Ovary (tissue), 10 donors: Measurements from ENCODE around the gene MRPL17. TPM values are rescaled to one million over a fixed set of nuclear protein-coding genes. Genes with fewer than 3 reads are reported as not detected.

Experiments used
- DNase-seq, 5 donors: peaks; one replicate each; pipeline ENCODE4 v3.0.0-alpha.2; 2019 to 2020
- H3K27ac ChIP-seq, 2 donors: fragments of 200-600 bp; one replicate each; pipeline versions ENCODE4 v1.5.1 to v1.8.0; 2019 to 2022
- H3K27me3 ChIP-seq: fragments of 200-600 bp; one replicate; pipeline ENCODE4 v1.8.0; 2022
- H3K36me3 ChIP-seq: fragments of 200-600 bp; sonication (generic); one replicate; pipeline ENCODE4 v1.5.1; 2019
- H3K4me1 ChIP-seq: one replicate; pipeline ENCODE4 v1.8.1; 2013; ENCODE audit warnings: mild to moderate bottlenecking, moderate library complexity; ENCODE audit not compliant: insufficient read depth
- H3K4me3 ChIP-seq: fragments of 200-600 bp; sonication (generic); one replicate; pipeline ENCODE4 v1.5.1; 2017
- H3K9me3 ChIP-seq, 2 donors: fragments of 200-600 bp in 1 of 2; sonication (generic) in 1 of 2; one replicate each; pipeline versions ENCODE4 v1.5.1 to v1.8.1; 2013 to 2019; ENCODE audit warnings: mild to moderate bottlenecking in 1 of 2, moderate library complexity in 1 of 2
- EP300 ChIP-seq: sonication (generic); formaldehyde crosslinking; IDR thresholded peaks from one replicate; pipeline ENCODE4 v1.6.1; 2017; ENCODE audit warnings: antibody characterized with exemption
- POLR2A ChIP-seq: fragments of 450-650 bp; IDR thresholded peaks from one replicate; pipeline ENCODE4 v1.6.1; 2017; ENCODE audit warnings: antibody characterized with exemption, mild to moderate bottlenecking, moderate library complexity
- WGBS, 3 donors: extraction: QIAGEN DNeasy Blood & Tissue Kit in 1 of 3; methylation state at CpG; one replicate each; pipeline versions ENCODE4 v1.1.5 to v1.1.7; 2013 to 2017; 5-methylcytosine and 5-hydroxymethylcytosine counted together
- intact Hi-C, 4 donors: fragments of 100-400 bp; cut with DNase I; formaldehyde crosslinking; loops; one replicate each; pipeline versions ENCODE4 v1.11.0 to v1.15.1; 2022 to 2023
- long read RNA-seq, 3 donors: library from polyadenylated mRNA in 2 of 3; unstranded in 2 of 3; transcript quantifications; one replicate each; pipeline ENCODE4 v2.0.0 and lab custom pipeline, GENCODE V29; 2021 to 2026
- polyA plus RNA-seq, 2 donors: library from polyadenylated mRNA; stranded (reverse); fragments of 200-250 nt in 1 of 2; fragments of 350-450 nt in 1 of 2; fragmentation: Illumina TruSeq in 1 of 2; extraction: RNeasy Lipid Tissue Mini Kit (QIAGEN cat#74804) in 1 of 2; gene quantifications; one replicate each; pipeline ENCODE4 v1.2.3, GENCODE V29; 2013 to 2014
- total RNA-seq, 7 donors: library from RNA; depleted of rRNA in 2 of 7; stranded (reverse); fragments of >200 nt in 2 of 7; fragmentation: NEBNext Ultra II Directional in 3 of 7; extraction: Animal tissue kit (Norgen Biotek cat#: 25700) in 3 of 7; gene quantifications; one replicate each; pipeline versions ENCODE4 v1.1.0 to v1.2.4, GENCODE V29; 2016 to 2023
- TF ChIP-seq, protein P1 (sequence below), 3 donors: fragments of 450-650 bp in 2 of 3; fragments of 200-600 bp in 1 of 3; IDR thresholded peaks; one replicate each; pipeline versions ENCODE4 v1.5.1 to v1.8.0; 2016 to 2022; ENCODE audit warnings: antibody characterized with exemption in 3 of 3, mild to moderate bottlenecking in 1 of 3
- donor health status: DM: no; HTN: no; CAD: no; lungs with moderate emphysema.
- donor health status: DM: no; HTN: no; CAD: no.
- donor health status: Bipolar disorder and iron deficiency.
- donor health status: DM: yes; HTN: yes; CAD: no.
- donor health status: DM: no; HTN: no; CAD: no.
- donor health status: DM: yes; HTN: yes; CAD: no.

The MRPL17 gene
- 10 to 100 TPM; 23.0 to 37.9 (median 30.7) TPM for total RNA-seq
- polyA plus RNA-seq, result 10 to 100 TPM; 28.2 to 30.1 TPM
- long read RNA-seq, donor 1, transcript MRPL17-201 (3 exons, 1,969 nt), result major isoform, 17 of 18 reads
- long read RNA-seq, donor 1, partial matches to known transcripts, result 0 of 18 reads
- long read RNA-seq, donor 1, other reads (novel, unspliced or antisense), result 0 of 18 reads
- long read RNA-seq, donor 2, transcript MRPL17-201 (3 exons, 1,969 nt), result major isoform, 22 of 36 reads
- long read RNA-seq, donor 2, transcript MRPL17-202 (2 exons, 1,002 nt), result minor isoform, 14 of 36 reads
- long read RNA-seq, donor 2, partial matches to known transcripts, result 0 of 36 reads
- long read RNA-seq, donor 2, other reads (novel, unspliced or antisense), result 0 of 36 reads
- long read RNA-seq, donor 3, transcript MRPL17-201 (3 exons, 1,969 nt), result major isoform, 20 of 24 reads
- long read RNA-seq, donor 3, partial matches to known transcripts, result 0 of 24 reads
- long read RNA-seq, donor 3, other reads (novel, unspliced or antisense), result 0 of 24 reads

DNA sequence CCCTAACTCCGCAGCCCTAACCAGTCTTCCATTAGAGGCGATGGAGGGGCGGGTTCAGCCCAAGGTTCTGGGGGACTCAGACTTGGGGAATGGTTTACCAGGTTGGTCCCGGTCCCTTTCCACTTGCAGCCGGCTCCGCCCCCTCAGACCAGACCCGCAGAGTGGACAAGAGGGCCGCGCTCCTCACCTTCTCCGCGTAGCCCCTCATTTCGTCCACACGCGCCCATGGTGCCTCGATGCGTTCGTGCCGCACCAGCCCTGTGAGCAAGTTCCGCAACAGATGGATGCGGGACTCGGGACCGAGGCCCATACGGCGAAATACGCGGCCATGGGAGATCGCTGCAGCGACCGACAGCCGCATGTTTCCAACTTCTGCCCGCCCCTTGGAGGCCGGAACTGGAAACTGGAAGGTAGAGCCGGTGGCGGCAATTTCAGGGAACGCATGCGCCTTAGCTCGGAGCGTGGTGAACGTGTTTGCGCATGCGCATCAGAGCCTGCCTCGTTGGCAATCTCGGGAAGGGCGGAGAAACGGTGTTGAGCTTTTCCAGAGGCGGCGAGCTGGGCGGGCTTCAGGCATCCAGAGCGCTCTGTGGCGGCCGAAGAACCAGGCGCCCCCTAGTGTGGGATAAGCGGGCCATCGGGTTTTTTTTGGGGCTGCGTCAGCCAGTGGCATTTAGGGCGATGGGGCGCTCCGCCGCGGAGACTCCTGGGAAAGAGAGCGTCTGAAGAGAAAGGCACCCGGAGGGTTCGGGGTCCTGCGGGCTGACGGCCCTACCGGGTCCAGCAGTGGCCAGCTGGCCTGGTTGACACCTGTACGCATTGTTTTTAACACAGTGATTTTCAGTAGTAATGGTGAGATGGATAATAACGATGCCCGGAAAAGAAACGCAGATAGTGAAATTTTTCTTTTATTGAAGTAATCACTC is at the start of gene MRPL17:
Gene MRPL17 (minus strand): TSS at position 405 of the 926 bp plus-strand sequence. CDS start 44 bp downstream, at position 361.
- H3K9me3 ChIP-seq, result no peaks in the 10 kb centered on the region
- WGBS, 3 donors, result 0 to 1% (median 0%) methylated on average over 69 to 70 of the region's 70 CpGs
- intact Hi-C loops, result loop anchor here (5.0 to 10.0 kb wide), 5 partner anchors 78 to 298 kb away; partner anchors contain the start of genes ILK (in 4 of the 4) and RRP8 (in 4 of the 4)
- no peaks in the 10 kb centered on the region for H3K36me3 ChIP-seq
- H3K27me3 ChIP-seq, result no peaks in the 10 kb centered on the region
- H3K27ac ChIP-seq, result peak within 1 kb of the TSS; percentile 84 to 89
- peak; percentile 48 for TF ChIP-seq POLR2A
- TF ChIP-seq, protein P1, sequence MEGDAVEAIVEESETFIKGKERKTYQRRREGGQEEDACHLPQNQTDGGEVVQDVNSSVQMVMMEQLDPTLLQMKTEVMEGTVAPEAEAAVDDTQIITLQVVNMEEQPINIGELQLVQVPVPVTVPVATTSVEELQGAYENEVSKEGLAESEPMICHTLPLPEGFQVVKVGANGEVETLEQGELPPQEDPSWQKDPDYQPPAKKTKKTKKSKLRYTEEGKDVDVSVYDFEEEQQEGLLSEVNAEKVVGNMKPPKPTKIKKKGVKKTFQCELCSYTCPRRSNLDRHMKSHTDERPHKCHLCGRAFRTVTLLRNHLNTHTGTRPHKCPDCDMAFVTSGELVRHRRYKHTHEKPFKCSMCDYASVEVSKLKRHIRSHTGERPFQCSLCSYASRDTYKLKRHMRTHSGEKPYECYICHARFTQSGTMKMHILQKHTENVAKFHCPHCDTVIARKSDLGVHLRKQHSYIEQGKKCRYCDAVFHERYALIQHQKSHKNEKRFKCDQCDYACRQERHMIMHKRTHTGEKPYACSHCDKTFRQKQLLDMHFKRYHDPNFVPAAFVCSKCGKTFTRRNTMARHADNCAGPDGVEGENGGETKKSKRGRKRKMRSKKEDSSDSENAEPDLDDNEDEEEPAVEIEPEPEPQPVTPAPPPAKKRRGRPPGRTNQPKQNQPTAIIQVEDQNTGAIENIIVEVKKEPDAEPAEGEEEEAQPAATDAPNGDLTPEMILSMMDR (IDR thresholded peaks at IDR 0.05), result peak; percentile 92 to 95 (median 95)
- TF ChIP-seq EP300, result no peak
- H3K4me1 ChIP-seq, result peaks cover 4% of the 10 kb centered on the region
- peak within 1 kb of the TSS; percentile 92 for H3K4me3 ChIP-seq
- DNase-seq, result peak; percentile 99 to 100 (median 99)

DNA sequence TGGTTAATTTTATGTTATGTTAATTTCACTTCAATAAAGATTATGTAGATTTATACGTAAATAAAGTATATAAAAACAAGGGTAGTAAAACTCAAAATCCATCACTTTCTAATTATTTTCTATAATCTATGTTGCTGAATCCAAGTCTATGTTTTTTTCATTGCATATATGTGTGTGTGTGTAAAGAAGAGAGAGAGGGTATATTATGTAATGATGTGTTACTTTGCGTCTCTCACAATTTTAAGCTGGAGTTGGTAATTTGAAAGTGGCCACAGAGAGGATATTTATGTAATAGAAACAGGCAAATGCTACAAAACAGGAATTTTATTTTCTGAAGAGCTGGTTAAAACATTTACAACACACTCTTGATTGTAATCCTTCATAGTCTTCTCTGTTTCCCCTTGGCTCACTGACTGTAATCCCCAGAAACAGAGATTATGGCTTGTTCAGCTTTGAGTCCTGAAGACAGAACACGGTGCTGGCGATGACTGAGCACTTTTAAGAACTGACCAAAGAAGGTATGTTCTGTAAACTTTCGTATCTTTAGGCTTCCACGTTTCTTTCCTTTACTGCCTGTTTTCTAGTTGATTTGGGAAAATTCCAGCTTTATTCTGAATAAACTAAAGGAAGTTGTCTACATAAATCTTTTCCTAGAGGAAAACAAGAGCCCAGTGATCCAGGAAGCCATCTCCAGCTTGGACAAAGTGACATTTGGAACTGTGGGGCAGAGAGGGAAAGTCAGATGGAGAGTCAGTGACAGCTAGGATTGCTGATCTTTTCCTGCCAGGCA is 45.0 kb upstream of the MRPL17 start:
- no peak overlapping the region for H3K27ac ChIP-seq
- no peaks in the 10 kb centered on the region for H3K9me3 ChIP-seq
- DNase-seq, result no peak
- intact Hi-C loops, result no loop called here
- no peaks in the 10 kb centered on the region for H3K36me3 ChIP-seq
- no peak for TF ChIP-seq POLR2A
- TF ChIP-seq, protein P1 (IDR thresholded peaks at IDR 0.05), result no peak
- no peak for TF ChIP-seq EP300
- H3K4me3 ChIP-seq, result no peak overlapping the region
- no peaks in the 10 kb centered on the region for H3K27me3 ChIP-seq
- 60 to 70% (median 69%) methylated on average over 6 of the region's 6 CpGs for WGBS, 3 donors
- no peaks in the 10 kb centered on the region for H3K4me1 ChIP-seq

DNA sequence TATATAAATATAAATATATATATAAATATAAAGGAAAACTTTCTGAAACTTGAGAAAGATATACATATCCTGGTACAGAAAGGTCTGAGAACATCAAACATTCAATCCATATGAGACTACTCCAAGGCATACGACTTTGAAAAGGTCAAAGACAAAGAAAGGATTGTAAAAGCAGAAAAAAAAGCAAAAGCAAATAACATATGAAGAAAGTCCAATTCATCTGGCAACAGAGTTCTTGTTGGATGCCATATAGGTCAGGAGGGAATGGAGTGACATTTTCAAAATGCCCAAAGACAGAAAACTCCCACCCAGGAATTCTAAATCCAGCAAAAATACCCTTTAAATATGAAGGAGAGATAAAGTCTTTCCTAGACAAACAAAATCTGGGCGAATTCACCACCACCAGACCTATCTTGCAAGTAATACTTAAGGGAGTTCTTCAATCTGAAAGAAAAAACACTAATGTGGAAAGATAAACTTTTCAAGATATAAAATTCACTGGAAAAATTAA is 42.3 kb upstream of the MRPL17 start:
- Histone ChIP-seq H3K9me3 (no peaks in the 10 kb centered on the region), H3K4me1 (no peaks in the 10 kb centered on the region), H3K27ac (no peak overlapping the region), H3K27me3 (no peaks in the 10 kb centered on the region), H3K4me3 (no peak overlapping the region), H3K36me3 (no peaks in the 10 kb centered on the region)
- no peak for TF ChIP-seq EP300
- no peak for TF ChIP-seq POLR2A
- TF ChIP-seq, protein P1 (IDR thresholded peaks at IDR 0.05), result no peak
- DNase-seq, result no peak
- WGBS, 3 donors, result 46 to 57% (median 51%) methylated on average over 2 of the region's 2 CpGs
- intact Hi-C loops, result no loop called here
